GM21825 (cell line): ENCODE results near the gene GLCCI1.
"Not testable (repeated sequence)": the region's sequence is repeated elsewhere in the genome, so short reads cannot be mapped to it uniquely, and the experiment has no call there.

Experiments used
- ATAC-seq: cut with Tn5 transposase; IDR thresholded peaks from one replicate; pipeline ENCODE4 v1.9.1; 2021; ENCODE audit warnings: mild to moderate bottlenecking, moderate library complexity; ENCODE audit not compliant: unreplicated experiment

Gene GLCCI1

DNA sequence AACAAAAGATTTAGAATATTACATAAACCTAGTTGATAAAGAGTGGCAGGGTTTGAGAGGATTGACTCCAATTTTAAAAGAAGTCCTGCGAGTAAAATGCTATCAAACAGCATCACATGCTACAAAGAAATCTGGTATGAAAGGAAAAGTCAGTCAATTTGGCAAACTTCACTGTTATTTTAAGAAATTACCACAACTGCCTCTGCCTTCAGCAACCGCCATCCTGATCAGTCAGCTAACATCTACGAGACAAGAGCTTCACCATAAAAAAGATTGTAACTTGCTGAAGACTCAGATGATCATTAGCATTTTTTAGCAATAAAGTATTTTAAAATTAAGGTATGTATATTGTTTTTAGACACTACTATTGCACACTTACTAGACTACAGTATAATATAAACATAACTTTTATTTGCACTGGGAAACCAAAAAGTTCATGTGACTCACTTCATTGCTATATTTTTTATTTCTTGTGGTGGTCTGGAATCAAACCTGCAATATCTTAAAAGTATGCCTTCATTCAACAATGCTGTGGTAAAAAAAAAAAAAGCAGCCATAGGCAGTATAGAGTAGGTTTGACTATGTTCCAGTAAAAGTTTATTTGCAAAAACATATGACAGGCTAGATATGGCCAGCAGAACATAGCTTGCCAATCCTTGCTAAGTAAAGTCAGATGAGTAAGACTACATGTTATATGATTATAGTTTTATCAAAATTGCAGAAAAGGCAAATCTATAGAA is 74.4 kb downstream of the GLCCI1 start:
- no peak for ATAC-seq

DNA sequence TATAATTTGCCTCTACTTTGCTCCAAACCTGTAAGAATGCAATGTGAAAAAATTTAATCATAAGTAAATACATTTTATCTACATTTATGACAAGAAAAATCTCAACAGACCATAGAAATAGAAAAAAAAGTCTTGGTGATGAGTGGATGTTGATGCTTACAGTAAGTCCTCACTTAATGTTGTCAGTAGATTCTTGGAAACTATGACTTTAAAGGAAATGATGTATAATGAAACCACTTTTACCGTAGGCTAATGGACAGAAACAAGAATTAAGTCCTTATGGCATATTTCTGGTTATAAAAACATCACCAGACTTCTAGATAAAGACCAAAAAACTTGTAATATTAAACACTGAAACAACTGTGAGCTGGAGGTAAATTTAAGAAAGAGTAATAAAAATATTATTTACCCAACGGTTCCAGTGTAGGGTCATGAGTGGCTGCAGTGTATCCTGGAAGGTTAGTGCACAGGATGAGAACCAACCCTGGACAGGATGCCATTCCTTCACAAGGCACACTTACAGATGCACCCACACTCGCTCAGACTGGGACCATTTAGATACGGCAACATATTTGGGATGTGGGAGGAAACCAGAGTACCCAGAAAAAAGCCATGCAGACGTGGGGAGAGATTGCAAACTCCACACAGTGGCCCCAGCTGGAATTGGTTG is 76.3 kb downstream of the GLCCI1 start:
- no peak for ATAC-seq

DNA sequence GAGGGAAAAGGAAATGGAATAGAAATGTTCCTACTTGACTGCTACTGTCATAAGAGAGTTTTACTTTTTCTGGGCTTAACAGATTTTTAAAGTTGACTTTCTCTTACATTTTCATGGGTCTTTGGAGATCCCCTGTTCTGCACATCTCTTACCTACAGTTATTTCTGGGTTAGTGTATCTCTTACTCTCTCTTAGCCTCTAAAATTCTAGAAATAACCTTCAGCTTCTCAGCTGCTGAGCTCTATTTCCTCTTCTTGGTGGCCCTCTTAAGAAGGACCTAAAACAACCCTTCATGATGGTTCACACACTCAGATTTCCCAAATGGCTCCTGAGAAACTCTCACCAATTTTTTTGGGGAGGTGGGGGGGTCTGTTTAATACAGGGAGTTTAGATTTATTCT is 79.5 kb downstream of the GLCCI1 start:
- ATAC-seq, result not testable (repeated sequence)

DNA sequence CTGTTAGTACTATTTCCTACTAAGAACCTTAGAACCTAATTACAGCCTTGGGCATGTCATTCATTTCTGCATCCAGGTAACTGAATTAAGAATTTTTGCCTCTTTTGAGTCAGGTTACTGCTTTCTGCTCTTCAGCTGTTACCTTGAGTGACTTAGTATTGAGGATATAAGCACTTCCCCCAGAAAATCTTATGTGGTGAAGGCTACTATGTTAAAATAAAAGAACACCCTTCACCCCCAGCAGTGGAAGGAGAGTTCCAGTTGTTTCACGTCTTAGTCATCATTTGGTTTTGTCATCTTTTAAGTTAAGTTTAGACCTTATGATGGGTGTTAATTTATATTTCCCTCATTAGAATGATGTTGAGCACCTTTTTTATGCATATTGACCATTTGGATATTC is 82.8 kb downstream of the GLCCI1 start:
- ATAC-seq, result no peak

DNA sequence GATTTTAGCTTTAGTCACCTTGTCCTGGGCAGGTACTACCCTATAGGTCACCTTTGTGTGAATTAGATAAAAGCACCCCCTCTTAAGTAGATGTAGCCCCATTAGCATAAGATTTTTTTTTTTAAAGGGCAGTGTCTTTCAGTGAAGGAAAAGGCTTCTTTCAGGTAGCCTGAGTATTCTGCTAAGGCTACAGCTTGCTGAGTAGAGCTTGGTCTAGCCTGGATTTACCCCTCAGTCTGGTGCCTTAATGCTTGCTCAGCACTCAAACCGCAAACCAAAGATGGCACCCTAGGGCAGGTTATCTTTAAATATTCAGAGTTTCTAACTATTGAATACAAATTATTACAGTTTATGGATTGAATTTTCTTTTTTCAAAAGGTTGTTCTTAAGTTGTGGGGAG is 83.4 kb downstream of the GLCCI1 start:
- no peak for ATAC-seq

DNA sequence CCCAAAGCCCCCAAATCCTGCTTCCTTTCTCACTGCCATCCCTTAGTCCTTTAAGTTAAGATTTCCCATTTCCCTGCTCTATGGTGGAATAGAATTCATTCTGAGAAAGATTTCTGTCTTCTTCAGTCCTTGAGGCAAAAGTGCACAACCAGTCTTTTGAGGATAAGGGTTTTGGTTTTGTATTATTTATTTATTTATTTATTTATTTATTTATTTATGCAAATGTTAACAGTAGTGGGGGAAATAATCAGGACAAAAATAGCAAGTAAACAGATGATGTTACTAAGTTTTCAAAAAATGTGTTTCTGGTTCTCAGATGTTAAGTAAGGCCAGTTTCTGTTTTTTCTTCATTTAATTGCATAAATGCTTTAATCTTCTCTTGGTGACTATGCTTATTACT is 84.2 kb downstream of the GLCCI1 start:
- ATAC-seq, result no peak

DNA sequence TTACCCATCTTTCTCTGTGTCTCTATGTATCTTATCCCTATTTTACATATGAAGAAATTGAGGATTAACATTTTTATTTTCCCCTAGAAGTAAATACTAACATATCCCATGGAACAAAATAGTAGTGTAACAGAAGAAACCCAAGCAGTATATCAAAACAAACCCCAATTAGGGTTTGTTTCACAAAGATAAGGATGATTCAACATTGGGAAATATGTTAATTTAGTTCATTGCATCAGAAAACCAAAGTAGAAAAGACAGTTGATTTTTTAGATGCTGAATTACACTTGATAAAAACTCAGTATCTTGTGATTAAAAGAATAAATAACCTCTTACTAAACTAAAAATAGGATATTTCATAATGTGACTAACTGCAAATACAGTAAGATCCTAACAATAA is 87.8 kb downstream of the GLCCI1 start:
- ATAC-seq, result no peak

DNA sequence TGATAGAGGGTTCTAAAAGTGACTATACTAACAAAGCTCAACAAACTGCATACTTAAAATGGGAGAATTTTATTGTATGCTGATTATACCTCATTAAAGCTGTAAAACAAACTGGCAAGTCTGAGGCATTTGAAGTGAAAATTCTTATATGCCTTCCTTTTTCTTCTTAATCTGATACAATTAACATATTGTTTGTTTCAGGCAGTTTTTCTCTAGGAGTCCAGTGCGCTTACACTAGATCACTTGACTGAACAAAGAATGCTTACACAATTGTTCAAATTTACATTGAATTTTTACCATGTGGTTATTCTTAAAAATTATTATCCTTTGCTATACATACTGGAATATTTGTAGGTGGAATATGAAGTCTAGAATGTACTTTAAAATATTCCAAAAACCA is 89.0 kb downstream of the GLCCI1 start:
- no peak for ATAC-seq

DNA sequence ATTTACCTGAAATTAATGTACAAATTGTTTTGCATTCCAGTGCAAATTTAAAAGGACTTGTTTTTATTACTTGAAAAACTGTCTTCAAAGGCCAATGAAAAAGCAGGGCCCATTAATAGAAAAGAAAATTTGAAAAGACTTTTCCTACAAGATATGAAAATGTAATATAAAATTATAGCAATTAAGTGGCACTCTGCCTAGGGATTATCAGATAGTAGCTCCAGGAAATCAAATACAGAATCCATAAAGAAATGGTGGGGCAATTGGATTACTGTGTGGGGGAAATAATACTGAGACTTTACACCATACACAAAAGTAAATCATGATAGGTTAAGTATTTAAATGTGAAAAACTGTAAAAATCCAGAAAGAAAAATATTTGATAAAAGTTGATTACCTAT is 89.7 kb downstream of the GLCCI1 start:
- ATAC-seq, result no peak

DNA sequence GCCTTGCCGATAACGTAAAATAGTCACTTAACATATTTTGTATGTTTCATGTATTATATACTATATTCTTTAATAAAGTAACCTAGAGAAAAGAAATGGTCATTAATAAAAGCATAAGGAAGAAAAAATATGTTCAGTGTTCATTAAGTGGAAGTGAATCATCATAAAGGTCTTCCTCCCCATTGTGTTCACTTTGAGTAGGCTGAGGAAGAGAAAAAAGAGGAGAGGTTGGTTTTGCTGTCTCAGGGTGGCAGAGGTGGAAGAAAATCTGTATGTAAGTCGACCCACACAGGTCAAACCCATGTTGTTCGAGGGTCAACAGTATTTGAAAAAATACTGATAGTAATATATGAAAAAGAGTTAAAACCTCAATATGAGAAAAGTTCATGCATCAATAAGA is 90.3 kb downstream of the GLCCI1 start:
- no peak for ATAC-seq

DNA sequence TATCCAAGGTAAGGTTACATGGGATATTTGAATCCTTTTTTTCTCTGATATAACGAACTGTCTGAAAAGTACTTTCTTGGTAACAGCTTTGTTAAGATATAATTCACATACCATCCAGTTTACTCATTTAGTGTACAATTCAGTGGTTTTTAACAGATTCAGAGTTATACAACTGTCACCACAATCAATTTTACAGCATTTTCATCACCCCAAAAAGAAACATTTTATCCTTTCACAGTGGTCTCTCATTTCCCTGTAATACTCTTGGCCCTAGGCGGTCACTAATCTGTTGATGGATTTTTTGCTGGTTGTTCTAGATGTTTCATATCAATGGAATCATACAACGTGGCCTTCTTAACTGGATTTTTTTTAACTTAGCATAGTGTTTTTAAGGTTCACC is 91.6 kb downstream of the GLCCI1 start:
- ATAC-seq, result no peak

DNA sequence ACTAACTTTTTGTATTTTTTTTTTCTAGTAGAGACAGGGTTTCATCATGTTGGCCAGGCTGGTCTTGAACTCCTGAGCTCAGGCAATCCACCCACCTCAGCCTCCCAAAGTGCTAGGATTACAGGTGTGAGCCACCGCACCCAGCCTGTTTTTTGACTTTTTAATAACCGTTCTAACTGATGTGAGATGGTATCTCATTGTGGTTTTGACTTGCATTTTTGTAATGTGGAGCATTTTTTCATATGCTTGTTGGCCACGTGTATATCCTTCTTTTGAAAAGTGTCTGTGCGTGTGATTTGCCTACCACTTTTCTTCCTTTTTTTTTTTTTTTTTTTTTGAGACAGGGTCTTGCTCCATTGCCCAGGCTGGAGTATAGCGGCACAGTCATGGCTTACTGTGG is 94.7 kb downstream of the GLCCI1 start:
- ATAC-seq, result not testable (repeated sequence)

DNA sequence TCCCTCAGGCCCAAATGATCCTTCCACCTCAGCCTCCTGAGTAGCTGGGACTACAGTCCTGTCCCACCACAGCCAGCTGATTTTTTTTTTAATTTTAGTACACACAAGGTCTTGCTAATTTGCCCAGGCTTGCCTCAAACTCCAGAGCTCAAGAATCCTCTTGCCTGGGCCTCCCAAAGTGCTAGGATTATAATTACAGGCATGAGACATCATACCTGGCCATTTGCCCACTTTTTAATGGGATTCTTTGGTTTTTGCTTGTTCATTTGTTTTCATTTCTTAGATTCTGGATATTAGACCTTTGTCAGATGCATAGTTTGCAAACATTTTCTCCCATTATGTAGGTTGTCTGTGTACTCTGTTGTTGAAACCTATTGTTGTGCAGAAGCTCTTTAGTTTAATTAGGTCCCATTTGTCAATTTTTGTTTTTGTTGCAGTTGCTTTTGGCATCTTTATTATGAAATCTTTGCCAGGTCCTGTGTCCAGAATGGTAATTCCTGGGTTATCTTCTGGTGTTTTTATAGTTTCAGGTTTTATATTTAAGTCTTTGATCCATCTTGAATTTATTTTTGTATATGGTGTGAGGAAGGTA is 95.2 kb downstream of the GLCCI1 start:
- no peak for ATAC-seq

DNA sequence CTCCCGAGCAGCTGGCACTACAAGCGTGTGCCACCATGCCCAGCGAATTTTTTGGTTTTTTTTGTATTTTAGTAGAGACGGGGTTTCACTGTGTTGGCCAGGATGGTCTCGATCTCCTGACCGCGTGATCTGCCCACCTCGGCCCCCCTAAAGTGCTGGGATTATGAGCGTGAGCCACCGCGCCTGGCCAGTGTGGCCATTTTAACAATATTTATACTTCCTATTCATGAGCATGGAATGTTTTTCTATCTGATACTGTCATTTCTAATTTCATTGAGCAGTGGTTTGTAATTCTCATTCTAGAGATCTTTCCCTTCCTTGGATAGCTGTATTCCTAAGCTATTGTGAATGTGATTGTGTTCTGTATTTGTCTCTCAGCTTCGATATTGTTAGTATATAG is 96.2 kb downstream of the GLCCI1 start:
- no peak for ATAC-seq

DNA sequence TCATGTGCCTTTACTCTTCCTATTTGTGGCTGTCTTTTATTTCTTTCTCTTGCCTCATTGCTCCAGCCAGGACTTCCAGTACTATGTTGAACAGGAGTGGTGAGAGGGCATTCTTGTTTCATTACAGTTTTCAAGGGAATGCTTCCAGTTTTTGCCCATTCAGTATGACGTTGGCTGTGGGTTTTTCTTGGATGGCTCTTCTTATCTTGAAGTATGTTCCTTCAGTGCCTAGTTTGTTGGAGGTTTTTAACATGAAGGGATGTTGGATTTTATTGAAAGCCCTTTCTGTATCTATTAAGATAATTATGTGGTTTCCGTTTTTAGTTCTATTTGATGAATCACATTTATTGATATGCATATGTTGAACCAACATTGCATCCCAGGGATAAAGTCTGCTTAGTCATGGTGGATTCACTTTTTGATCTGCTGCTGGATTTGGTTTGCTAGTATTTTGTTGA is 96.8 kb downstream of the GLCCI1 start:
- no peak for ATAC-seq

DNA sequence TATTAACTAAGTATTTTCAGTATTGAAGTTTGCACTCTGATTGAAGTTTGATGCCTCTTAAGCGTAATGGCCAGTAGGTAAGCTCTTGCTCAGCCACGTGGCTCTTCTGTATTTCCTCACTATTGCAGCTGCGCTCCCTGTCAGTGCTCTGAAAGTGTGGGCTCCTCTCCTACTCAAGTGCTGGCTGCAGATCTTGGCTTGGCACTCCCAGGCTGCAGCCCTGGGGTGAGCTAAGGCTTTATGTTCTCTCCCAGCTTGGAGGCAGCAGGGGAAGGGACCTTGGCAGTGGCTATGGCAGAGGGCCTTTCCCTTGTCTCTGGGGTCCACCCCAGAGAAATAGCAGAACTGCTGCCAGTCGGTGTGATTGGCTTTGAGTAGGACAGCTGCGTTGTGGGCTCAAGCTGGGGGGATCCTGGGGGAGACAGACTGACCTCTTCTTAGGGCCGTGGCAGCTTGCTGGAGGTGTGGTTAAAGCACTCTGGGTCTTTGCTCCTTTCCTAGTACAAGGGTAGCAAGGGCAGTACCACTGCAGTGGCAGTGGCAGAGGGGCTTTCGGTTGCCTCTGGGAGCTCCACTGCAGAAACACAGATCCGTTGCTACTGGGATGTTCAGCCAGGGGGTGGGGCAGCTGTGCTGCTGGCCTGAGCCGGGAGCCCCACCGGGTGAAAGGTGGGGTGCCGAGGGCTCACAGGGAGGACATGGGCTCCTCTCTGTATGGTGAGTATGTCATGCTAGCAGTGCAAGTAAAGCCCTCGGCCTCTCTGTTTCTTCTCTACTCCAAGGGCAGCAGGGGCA is 100.5 kb downstream of the GLCCI1 start:
- ATAC-seq, result no peak

DNA sequence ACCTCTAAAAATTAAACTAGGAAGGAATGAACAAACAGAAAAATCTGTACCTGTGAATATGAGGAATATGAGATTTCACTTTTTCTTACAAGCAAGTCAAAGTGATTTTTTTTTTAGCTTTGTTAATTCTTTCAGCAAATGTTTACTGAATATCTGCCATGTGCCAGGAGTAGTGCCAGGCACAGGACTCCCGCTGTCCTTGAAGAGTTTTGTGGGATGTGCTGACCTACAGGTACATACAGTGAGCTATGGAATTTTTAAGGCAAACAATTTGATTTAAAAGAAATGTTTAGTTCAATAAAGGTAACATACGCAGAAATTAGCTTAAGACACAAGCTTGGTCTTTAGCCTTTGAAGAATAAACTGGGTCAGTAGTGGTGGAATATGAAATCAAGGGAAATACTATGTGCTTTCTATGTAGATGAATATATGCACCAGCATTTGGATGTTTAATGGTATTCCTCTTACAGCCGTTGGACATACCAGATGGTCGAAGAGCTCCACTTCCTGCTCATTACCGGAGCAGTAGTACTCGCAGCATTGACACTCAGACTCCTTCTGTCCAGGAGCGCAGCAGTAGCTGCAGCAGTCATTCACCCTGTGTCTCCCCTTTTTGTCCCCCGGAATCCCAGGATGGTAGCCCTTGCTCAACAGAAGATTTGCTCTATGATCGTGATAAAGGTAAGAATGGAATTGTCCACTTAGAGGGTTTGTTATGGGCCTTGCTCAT is 102.0 kb downstream of the GLCCI1 start:
- no peak for ATAC-seq

DNA sequence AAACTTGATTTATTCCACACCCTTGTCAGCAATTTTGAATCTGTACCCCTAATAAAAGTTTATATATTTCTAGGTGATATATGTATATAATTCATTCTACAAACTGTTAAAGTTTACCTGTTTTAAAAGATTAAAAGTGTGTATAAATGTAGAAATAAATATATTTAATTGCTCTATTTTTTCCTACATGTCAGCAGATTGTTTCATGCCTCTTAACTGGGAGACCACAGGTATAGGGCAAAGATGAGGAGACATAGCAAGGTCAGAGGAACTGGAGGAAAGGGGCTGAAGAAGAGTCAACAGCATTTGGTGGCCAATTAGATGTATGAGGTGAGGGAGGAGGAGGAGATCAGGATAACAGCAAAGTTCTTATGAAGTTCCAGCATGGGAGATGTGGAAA is 109.8 kb downstream of the GLCCI1 start:
- no peak for ATAC-seq

DNA sequence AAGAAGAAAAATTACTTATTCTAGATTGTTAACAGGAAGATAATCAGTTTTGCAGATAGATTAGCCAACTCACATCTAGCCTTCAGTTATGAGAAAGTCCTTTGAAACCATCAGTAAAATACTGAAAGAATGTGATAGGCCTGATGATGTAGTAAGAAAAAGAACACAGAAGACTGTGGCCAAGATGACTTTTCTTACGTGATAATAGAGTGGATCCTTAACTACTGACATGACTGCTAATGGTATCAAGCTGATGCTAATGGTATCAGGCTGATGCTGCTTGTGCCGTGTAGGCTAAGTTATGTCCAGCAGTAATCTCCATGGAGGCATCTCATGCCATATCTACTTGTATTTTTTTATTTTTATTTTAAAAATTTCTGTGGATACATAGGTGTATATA is 114.2 kb downstream of the GLCCI1 start:
- no peak for ATAC-seq

DNA sequence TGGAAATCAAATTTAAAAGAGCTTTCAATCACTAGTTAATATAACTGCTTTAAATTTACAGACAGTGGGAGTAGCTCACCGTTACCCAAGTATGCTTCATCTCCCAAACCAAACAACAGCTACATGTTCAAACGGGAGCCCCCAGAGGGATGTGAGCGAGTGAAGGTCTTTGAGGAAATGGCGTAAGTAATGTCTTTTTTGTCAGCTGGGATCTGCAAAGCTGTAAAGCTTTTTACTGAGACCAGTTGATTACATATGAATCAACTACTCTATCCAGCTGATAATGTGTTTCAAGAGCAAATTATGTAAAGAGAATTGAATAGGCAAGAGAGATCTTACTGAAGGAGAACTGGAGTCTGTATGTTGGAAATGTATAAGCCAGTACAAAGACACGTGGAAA is 116.2 kb downstream of the GLCCI1 start:
- ATAC-seq, result no peak

DNA sequence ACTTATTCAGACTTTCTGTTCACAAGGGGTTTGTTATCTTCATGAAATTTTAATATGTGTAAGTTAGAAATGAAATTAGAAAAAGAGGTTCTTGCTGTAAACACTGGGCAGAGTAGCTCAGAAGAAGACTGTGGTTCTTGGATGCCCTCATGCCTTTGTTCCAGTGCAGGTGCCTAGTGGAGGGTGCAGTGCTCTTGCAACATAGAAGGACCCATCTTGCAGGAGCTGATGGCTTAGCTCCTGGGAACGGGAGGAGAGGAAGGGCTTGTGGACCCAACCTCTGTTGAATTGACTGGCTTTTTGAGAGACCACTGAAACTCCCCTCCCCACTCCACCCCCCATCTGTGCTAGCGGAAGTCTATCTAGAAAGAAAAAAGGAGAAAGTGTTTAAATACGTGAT is 116.8 kb downstream of the GLCCI1 start:
- ATAC-seq, result no peak
